GM21526 (cell line): ENCODE data around the gene TFEB.

Source experiments
- ATAC-seq: cut with Tn5 transposase; IDR thresholded peaks from one replicate; pipeline ENCODE4 v1.9.1; 2021; ENCODE audit warnings: moderate library complexity; ENCODE audit not compliant: unreplicated experiment, low FRiP score

The TFEB gene

GRCh38 chr6:41692730-41693129 lies 42.7 kb downstream of the TFEB start:
- ATAC-seq: no peak

- ATAC-seq: no peak
Observed at GRCh38 chr6:41692080-41692675, 43.2 kb downstream of the TFEB start.

- ATAC-seq: no peak
Observed at GRCh38 chr6:41691426-41692079, 43.9 kb downstream of the TFEB start.

GRCh38 chr6:41690541-41691330 lies 44.7 kb downstream of the TFEB start:
- no peak for ATAC-seq

GRCh38 chr6:41689171-41690008 lies 46.0 kb downstream of the TFEB start:
- ATAC-seq: no peak

GRCh38 chr6:41688256-41688965 lies 47.0 kb downstream of the TFEB start:
- no peak for ATAC-seq

GRCh38 chr6:41687501-41688175 lies 47.8 kb downstream of the TFEB start:
- no peak for ATAC-seq

- no peak for ATAC-seq
Observed at GRCh38 chr6:41685641-41686380, 49.6 kb downstream of the TFEB start.

GRCh38 chr6:41684311-41685180 lies 50.9 kb downstream of the TFEB start:
- ATAC-seq: no peak

- no peak for ATAC-seq
Observed at GRCh38 chr6:41683523-41684310, 51.7 kb downstream of the TFEB start.

- no peak for ATAC-seq
Observed at GRCh38 chr6:41683273-41683522, 52.2 kb downstream of the TFEB start.

GRCh38 chr6:41682497-41683272 lies 52.7 kb downstream of the TFEB start:
- ATAC-seq: no peak

GRCh38 chr6:41682056-41682477 lies 53.3 kb downstream of the TFEB start:
- ATAC-seq: peak; percentile 54

- no peak for ATAC-seq
Observed at GRCh38 chr6:41680182-41680965, 55.0 kb downstream of the TFEB start.

GRCh38 chr6:41679696-41680095 lies 55.7 kb downstream of the TFEB start:
- ATAC-seq: no peak

- ATAC-seq: no peak
Observed at GRCh38 chr6:41678511-41679084, 56.8 kb downstream of the TFEB start.
